T-helper 2 cell (primary cell): ENCODE data around the gene C10orf143.
"Not testable (repeated sequence)": the region's sequence is repeated elsewhere in the genome, so short reads cannot be mapped to it uniquely, and the experiment has no call there.

Source experiments
- DNase-seq, 5 experiments: peaks; one replicate each; pipeline versions ENCODE4 v3.0.0 to v3.0.0-alpha.2; 2012 to 2022

Gene C10orf143

GRCh38 chr10:130027716-130028464 is 82.7 kb downstream of the C10orf143 start:
- no peak for DNase-seq

GRCh38 chr10:130026670-130027456 is 83.8 kb downstream of the C10orf143 start:
- no peak for DNase-seq

GRCh38 chr10:130025811-130026485 is 84.7 kb downstream of the C10orf143 start:
- DNase-seq = no peak

GRCh38 chr10:130025326-130025725 is 85.3 kb downstream of the C10orf143 start:
- DNase-seq = no peak

GRCh38 chr10:130024779-130025325 is 85.8 kb downstream of the C10orf143 start:
- DNase-seq = no peak

GRCh38 chr10:130024326-130024725 is 86.3 kb downstream of the C10orf143 start:
- not testable (repeated sequence) for DNase-seq

- no peak for DNase-seq
These were observed 87.0 kb downstream of the C10orf143 start for GRCh38 chr10:130023454-130024230.

- DNase-seq = no peak
These were observed 87.9 kb downstream of the C10orf143 start for GRCh38 chr10:130022511-130023299.

GRCh38 chr10:130022086-130022485 is 88.5 kb downstream of the C10orf143 start:
- no peak for DNase-seq

GRCh38 chr10:130021383-130021950 is 89.2 kb downstream of the C10orf143 start:
- DNase-seq = peak in 1 of 5 experiments; percentile 58

GRCh38 chr10:130020651-130021382 is 89.8 kb downstream of the C10orf143 start:
- DNase-seq = no peak

GRCh38 chr10:130018730-130019185 is 91.9 kb downstream of the C10orf143 start:
- no peak for DNase-seq

- peak in 1 of 5 experiments; percentile 57 for DNase-seq
These were observed 92.4 kb downstream of the C10orf143 start for GRCh38 chr10:130018265-130018664.

- DNase-seq = no peak
These were observed 93.0 kb downstream of the C10orf143 start for GRCh38 chr10:130017631-130018022.

GRCh38 chr10:130016993-130017630 is 93.5 kb downstream of the C10orf143 start:
- DNase-seq = no peak

- no peak for DNase-seq
These were observed 94.5 kb downstream of the C10orf143 start for GRCh38 chr10:130016095-130016494.

GRCh38 chr10:130015075-130015695 is 95.4 kb downstream of the C10orf143 start:
- no peak for DNase-seq

GRCh38 chr10:130014263-130015074 is 96.2 kb downstream of the C10orf143 start:
- DNase-seq = no peak
